ENCODE data around the gene YAE1.

The YAE1 gene

GRCh38 chr7:39557222-39557621 lies 9.0 kb upstream of the YAE1 start:
- no peak for DNase-seq

DNA sequence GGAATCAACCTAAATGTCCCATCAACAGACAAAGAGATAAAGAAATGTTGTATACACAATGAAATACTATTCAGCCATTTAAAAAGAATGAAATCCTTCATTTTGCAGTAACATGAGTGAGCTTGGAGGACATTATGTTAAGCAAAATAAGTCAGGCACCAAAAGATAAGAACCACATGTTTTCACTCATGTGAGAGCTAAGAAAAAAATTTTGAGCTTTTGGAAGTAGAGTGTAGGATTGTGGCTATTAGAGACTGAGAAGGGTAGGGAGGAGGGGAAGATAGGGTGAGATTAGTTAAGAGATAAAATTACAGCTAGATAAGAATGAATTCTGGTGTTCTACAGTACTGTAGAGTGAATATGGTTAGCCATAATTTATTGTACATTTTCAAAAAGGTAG lies 8.3 kb upstream of the YAE1 start:
- DNase-seq, result no peak

DNA sequence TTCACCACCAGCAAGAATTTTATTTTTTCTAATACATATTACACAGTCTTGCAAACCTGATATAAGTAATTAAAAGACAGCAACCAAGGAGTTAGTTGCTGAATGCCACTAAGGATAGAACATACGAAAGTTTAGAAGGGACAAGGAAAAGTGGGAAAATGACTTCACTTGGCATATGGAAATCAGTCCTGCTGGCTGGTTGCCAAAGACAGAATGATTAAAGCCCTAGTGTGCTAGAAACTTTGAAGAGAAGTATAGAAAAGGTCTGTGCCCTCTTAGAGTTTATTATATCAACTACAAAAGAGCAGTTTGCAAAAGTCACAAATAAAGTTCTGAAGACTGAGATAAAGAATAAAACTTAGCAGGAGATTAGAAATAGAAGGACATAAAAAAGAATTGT lies 5.8 kb upstream of the YAE1 start:
- no peak for DNase-seq

- DNase-seq, result no peak
Measured at GRCh38 chr7:39560997-39561396, 5.2 kb upstream of the YAE1 start.

- no peak for DNase-seq
Measured at GRCh38 chr7:39565538-39565937, 666 bp upstream of the YAE1 start.

DNA sequence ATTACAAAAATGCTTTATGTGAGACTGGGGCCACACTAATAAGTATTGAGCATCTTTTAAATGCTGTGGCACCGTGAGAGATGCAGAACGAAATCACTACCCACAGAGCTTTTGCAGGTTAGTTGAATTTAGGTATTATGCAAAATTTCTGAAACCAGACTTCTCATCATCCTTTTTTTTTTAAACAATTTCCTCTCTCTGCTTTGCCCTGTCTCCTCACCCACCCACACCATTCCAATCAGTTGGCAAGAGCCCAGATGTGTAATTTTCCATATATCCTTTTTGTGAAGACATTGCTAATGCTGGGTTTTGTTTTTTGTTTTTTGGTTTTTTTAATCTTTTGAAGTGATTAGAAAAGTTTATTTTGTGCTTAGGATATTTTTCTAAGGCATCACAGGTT lies 1.1 kb downstream of the YAE1 start:
- DNase-seq, result no peak

DNA sequence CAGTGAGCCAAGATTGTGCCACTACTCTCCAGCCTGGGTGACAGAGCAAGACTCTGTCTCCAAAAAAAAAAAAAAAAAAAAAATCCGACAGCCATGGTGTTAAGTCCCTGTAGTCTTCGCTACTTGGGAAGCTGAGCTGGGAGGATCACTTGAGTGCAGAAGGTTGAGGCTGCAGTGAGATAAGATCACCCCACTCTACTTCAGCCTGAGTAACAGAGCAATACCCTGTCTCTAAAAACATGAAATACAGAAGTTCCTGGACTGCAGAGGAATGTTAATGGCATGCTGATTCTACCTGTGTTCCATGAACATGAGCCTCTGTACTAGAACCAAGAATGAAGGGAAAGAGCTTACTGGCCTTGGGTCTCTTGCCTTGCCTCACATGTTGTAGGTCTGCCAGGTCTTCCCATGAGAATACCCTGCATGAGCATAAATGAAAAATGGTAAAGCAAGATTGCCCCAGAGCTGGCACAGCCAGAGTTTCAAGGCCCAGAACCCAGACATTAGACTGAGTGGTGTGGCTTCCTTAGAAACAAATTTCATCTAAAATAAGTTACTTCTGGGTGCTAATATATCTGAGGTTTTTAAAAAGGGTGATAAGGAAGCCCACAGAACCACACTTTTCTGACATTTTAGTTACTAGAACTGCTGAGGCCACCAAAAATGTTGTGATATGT lies 8.6 kb downstream of the YAE1 start:
- DNase-seq, result no peak

DNA sequence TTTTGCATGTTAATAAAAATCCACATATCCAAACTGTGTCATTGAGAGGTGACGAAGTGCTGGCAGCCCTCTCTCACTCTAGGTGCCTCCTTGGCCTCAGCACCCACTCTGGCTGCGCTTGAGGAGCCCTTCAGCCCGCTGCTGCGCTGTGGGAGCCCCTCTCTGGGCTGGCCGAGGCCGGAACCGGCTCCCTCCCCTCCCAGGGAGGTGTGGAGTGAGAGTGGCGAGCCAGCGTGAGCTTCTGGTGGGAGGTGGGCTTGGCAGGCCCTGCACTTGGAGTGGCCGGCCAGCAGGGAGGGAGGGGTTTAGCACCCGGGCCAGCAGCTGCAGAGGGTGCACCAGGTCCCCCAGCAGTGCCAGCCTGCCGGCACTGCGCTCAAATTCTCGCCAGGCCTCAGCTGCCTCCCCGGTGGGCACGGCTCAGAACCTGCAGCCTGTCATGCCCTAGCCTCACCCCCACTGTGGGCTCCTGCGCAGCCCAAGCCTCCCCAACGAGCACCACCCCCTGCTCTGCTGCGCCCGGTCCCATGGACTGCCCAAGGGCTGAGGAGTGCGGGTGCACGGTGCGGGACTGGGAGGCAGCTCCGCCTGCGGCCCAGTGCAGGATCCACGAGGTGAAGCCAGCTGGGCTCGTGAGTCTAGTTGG lies 11.1 kb downstream of the YAE1 start:
- no peak for DNase-seq

- peak; percentile 71 for DNase-seq
Measured at GRCh38 chr7:39580149-39580874, 14.1 kb downstream of the YAE1 start.

GRCh38 chr7:39582536-39582935 lies 16.3 kb downstream of the YAE1 start:
- DNase-seq, result no peak

- DNase-seq, result no peak
Measured at GRCh38 chr7:39583539-39583938, 17.3 kb downstream of the YAE1 start.

DNA sequence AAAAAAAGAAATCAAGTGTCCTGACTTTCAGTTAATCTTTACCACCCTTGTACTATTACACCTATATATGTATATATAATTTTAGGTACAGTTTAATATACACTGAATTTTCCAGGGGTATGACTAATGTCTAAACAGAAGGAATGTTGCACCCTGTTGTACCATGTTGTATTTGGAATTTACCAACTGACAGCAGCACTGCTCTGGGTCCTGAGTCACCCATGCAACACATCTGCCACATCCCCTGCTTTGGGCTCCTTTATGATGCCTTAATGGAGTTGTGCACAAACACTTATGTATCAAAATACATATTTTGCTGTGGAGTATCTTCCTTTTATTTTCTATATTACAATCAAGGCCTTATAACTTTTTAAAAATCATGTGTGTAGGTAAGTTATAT lies 21.2 kb downstream of the YAE1 start:
- DNase-seq, result no peak

GRCh38 chr7:39588416-39588815 lies 22.2 kb downstream of the YAE1 start:
- DNase-seq, result no peak

DNA sequence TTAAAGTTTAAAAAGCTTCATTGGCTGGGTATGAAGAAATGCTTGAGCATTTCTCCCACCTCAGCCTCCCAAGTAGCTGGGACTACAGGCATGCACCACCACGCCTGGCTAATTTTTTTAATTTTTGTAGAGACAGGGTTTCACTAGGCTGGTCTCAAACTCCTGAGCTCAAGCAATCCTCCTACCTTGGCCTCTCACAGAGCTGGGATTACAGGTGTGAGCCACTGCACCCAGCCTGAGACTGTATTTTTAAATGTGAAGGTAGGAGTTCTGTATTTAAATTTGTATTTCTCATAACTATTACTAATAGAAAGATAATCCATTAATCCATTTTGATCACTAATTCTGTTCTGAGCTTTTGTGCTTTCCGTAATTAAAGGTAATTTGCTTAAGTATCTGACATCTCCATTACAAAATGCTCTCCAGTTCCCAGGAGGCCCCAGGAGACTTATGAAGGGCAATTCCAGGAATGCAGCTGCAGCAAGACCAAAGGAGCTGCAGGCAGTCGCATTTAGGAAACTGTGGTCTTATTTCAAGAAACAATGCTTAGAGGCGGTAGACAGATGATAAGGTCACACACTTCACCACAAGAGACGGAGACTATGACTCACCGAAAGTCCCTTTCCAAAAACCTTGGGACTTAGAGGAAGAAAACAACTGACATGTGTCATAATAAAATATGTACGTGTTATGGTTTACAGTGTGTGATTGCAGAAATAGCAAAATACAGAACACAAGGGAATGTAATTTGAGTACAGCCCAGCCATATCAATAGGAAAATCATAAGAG lies 23.3 kb downstream of the YAE1 start:
- no peak for DNase-seq

DNA sequence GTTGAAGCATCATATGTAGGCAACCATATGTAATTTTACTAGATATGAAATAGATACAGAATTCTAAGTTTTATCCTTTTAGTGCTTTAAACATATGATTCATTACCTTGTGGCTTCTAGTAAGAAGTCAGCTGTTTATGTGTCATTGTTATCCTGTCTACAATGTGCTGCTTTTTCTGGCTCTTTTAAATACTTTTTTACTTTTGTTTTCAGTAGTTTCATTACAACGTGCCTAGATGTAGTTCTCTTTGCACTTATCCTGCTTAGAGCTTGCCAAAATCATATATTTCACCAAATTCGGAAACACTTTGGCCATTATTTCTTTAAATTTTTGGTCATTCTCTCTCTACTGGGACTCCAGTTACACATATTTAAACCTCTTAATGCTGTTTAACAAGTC lies 26.4 kb downstream of the YAE1 start:
- DNase-seq, result no peak

DNA sequence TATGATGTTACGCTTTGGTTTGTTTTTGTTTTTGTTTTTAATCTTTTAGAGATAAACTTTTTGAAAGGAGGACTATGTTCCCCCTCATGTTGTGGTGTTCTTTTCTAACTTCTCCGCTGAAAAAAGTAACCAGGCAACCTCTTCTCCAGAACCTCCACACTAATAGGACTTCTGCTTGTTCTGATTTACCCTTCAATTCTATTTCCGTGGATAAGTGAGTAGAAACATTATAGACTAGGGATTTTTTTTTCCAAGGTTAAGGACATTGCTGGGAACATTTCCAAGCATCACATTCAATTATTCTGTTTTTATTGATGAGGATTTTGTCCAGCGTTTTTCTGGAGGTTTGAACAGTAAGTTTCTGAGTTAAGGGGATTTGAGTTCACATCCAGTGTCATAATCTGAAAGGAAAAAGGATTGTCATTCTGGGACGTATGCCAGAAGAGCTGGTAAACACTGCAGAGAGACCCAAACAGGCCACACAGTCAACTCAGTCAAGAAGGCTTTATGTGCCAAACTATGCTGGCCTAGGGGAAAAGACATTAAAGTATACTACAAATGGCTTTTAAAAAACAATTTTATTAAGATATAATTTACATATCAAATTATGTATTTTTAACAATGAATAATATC lies 28.9 kb downstream of the YAE1 start:
- DNase-seq, result no peak

- DNase-seq, result no peak
Measured at GRCh38 chr7:39602351-39602750, 36.1 kb downstream of the YAE1 start.

DNA sequence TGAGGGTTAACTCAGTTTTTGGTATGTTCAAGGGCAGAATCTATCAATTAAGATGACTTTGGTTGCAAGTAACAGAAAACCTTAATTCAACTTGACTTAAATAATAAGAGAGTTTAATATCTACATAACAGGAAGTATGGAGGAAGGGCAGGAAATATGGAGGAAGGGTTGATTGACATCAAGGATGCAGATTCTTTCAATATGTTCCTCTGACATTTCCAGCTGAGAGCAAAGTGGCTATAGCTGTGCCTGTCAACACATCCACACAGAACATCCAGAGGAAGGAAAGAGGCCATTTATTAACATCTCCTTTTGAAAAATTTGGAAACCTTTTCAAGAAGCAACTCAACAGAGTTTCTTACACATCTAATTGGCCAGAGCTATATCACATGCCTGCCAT lies 37.7 kb downstream of the YAE1 start:
- DNase-seq, result no peak

- no peak for DNase-seq
Measured at GRCh38 chr7:39605087-39605486, 38.9 kb downstream of the YAE1 start.

GRCh38 chr7:39606352-39606751 lies 40.1 kb downstream of the YAE1 start:
- no peak for DNase-seq

DNA sequence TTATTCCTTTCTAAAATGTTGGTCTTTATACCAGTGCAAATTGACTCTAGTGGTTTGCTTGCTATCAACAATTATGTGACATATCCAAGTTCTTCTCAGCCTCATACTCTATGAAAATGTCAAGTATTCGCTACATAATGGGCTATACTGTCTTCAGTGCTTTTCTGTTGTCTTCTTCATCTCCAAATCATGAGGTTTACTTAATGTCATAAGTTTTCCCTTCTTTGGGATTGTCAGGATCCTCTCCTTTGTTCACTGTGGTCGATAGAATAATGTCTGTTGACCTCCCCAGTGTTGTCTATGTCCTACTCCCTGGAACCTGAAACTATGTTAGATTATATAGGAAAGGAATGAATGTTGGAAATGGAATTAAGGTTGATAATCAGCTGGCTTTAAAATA lies 40.7 kb downstream of the YAE1 start:
- no peak for DNase-seq

GRCh38 chr7:39607865-39608264 lies 41.7 kb downstream of the YAE1 start:
- no peak for DNase-seq

- no peak for DNase-seq
Measured at GRCh38 chr7:39608278-39608677, 42.1 kb downstream of the YAE1 start.

All from retina (tissue), 1 donor.